GM13977 (cell line): ENCODE results near the gene HAND2.

ENCODE experiments used
- DNase-seq: peaks from one replicate; pipeline ENCODE4 v3.0.0; 2012; ENCODE audit warnings: low spot score
- in situ Hi-C: fragments of 300-500 bp; cut with MboI; formaldehyde crosslinking; loops from one replicate; pipeline ENCODE4 v1.12.0; 2022; ENCODE audit warnings: low sequenced_read_pairs, low pct_unique_long_range_greater_than_20kb, mixed read lengths, inconsistent platforms; ENCODE audit not compliant: unreplicated experiment
- TF ChIP-seq, protein P1 (sequence below): IDR thresholded peaks from 2 replicates; pipeline ENCODE4 v1.5.1; 2012; ENCODE audit warnings: mild to moderate bottlenecking, control low read depth; ENCODE audit not compliant: insufficient read depth; ENCODE audit errors: extremely low read depth, missing control alignments

Gene HAND2

DNA sequence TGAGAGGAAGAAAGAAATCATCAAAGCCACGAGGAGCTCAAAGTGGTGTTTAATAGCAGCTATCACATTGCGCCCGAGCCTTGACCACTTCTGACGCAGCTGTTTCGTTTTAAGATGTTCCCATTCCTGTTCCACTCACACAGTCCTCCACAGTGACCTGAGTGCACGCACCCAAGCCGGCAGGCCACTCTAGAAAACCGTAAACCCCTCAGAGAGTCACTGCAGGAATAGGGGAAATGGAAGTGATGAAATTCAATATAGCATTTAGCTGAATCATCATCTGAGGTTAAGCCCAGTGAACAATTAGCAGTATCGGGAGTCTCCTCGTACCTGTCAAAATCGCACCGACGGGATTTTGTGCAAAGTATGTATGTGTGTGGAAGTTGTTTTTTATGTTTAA, 17.9 kb upstream of the HAND2 start:
- DNase-seq, result no peak
- TF ChIP-seq, protein P1, sequence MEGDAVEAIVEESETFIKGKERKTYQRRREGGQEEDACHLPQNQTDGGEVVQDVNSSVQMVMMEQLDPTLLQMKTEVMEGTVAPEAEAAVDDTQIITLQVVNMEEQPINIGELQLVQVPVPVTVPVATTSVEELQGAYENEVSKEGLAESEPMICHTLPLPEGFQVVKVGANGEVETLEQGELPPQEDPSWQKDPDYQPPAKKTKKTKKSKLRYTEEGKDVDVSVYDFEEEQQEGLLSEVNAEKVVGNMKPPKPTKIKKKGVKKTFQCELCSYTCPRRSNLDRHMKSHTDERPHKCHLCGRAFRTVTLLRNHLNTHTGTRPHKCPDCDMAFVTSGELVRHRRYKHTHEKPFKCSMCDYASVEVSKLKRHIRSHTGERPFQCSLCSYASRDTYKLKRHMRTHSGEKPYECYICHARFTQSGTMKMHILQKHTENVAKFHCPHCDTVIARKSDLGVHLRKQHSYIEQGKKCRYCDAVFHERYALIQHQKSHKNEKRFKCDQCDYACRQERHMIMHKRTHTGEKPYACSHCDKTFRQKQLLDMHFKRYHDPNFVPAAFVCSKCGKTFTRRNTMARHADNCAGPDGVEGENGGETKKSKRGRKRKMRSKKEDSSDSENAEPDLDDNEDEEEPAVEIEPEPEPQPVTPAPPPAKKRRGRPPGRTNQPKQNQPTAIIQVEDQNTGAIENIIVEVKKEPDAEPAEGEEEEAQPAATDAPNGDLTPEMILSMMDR, result no peak
- in situ Hi-C loops, result no loop called here

DNA sequence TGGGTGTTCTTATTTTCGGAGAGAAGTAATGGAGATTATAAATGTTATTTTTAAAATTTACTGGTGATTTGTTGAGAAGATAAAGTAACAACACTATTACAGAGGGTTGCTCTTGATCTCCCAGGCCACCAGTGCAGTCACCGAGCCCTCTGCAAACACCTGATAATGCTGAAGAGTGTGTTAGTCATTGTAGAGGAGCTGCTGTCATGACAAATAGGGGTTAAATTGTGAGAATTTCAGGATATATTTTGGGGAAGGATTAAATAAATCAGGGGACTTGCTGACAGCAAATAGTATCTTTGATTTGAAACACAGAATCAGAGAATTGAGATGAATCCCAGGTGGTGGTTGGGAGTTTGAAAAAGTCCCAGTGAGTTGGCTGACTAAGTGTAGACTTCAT, 16.7 kb upstream of the HAND2 start:
- TF ChIP-seq, protein P1, result no peak
- in situ Hi-C loops, result no loop called here
- DNase-seq, result no peak

DNA sequence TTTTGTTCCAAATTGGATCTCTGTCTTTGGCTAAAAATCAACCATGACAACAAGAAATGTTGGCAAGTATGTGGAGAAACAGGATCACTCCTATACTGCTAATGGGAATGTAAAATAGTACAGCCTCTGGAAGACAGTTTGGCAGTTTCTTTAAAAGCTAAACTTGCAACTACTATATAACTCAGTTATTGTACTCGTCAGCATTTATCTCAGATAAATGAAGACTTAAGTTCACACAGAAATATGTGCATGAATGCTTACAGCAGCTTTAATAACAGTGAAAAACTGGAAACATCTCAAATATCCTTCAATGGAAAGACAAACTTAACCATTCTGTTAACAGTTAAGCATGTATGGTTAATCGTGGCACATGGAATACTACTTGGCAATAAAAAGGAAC, 15.4 kb upstream of the HAND2 start:
- DNase-seq, result no peak
- in situ Hi-C loops, result no loop called here
- TF ChIP-seq, protein P1, result no peak

DNA sequence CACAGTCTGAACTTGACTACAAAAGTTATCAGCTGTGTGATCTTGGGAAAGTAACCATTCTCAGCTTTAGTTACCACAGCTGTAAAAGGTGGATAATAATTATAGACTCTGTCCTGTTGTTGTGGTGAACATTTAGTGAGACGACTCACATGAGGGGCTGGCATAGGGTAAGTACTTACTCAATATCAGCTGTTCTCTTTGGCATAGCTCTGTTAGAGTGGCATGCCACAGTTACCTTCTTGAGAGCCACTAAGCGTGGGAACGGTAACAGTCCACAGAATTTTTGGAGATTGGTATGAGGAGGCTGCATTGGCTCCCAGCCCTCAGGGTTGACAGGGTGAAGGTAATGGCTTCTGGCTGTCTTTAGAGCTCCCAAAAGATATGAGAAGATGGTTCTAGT, 13.2 kb upstream of the HAND2 start:
- no peak for DNase-seq
- in situ Hi-C loops, result no loop called here
- TF ChIP-seq, protein P1, result no peak

DNA sequence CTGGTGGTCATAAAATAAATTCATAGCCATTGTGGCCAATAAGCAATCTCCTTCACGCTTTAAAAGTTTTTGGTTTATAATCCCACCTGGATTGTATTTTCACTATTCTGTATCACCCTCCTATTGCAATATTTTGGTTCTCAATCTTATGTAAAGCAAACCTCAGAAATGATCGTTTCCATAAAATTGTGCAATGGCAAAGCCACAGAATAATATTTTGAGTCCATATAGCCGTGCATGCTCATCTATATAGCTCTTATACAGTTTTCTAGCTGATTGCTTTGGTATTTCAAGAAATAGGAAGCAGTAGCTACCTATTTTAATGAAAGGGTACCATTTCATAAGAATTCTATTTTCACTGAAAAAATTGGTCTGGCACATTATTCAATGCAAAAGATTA, 10.0 kb upstream of the HAND2 start:
- TF ChIP-seq, protein P1, result no peak
- in situ Hi-C loops, result no loop called here
- DNase-seq, result no peak

DNA sequence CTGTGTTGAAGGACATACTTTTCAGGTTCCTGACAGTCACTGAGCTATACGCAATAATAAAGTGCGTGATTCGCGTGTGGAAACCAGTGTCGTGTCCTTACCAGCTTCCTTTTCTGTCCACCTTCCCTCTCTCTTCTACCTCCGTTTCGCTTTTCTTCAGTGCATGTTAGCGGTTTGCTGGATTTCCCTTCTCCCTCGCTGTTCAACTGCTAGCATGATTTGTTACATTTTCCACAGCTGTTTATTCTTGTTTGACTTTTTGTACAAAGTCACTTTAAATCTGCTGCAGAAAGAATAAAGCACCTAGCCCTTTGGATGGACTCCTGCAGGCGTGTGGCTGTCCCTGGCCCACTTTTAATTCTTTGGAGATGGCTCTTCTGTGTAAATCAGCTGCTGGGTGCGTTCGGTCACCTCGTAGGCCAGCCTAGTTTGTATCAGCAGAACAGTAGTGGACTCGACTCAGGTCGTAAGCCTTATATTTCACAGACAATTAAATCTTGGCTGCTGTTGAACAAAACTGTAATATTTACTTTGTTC, 8.9 kb upstream of the HAND2 start:
- no peak for DNase-seq
- in situ Hi-C loops, result no loop called here

More for the DNA sequence above, 8.9 kb upstream of the HAND2 start:
- TF ChIP-seq, protein P1, result no peak
